DOHH2 (cell line): Measurements from ENCODE around the gene MOCS2.

Experiments used
- H3F3A ChIP-seq: fragments of 200-600 bp; sonication (generic), shearing (Covaris generic); 2 replicates; pipeline ENCODE4 v1.6.0; 2016; ENCODE audit warnings: antibody characterized with exemption, mild to moderate bottlenecking; ENCODE audit not compliant: control insufficient read depth, insufficient read depth
- H3K27ac ChIP-seq: fragments of 200-600 bp; sonication (generic); 2 replicates; pipeline ENCODE4 v1.5.1; 2014; ENCODE audit warnings: low read depth, mild to moderate bottlenecking, low read length, moderate library complexity
- H3K27me3 ChIP-seq: fragments of 200-600 bp; sonication (generic); 2 replicates; pipeline ENCODE4 v1.6.1; 2014; ENCODE audit warnings: mild to moderate bottlenecking, low read length, mixed read lengths; ENCODE audit not compliant: control insufficient read depth
- H3K36me3 ChIP-seq: fragments of 200-600 bp; sonication (generic); 2 replicates; pipeline ENCODE4 v1.6.1; 2014; ENCODE audit warnings: mild to moderate bottlenecking, low read length, moderate library complexity, mixed read lengths; ENCODE audit not compliant: control insufficient read depth
- H3K4me1 ChIP-seq: fragments of 200-600 bp; sonication (generic); 2 replicates; pipeline ENCODE4 v1.6.1; 2014; ENCODE audit warnings: mild to moderate bottlenecking, low read length, mixed read lengths; ENCODE audit not compliant: control insufficient read depth
- H3K4me2 ChIP-seq: fragments of 200-600 bp; sonication (generic); 2 replicates; pipeline ENCODE4 v1.6.0; 2014; ENCODE audit warnings: mild to moderate bottlenecking, low read length, moderate library complexity
- H3K4me3 ChIP-seq: fragments of 200-600 bp; sonication (generic); 2 replicates; pipeline ENCODE4 v1.5.1; 2014; ENCODE audit warnings: mild to moderate bottlenecking, low read length, mixed read lengths
- H3K79me2 ChIP-seq: fragments of 200-600 bp; sonication (generic); 2 replicates; pipeline ENCODE4 v1.6.1; 2014; ENCODE audit warnings: mild to moderate bottlenecking, low read length, mixed read lengths; ENCODE audit not compliant: control insufficient read depth
- H3K9me2 ChIP-seq: fragments of 200-600 bp; sonication (generic); replicated peaks from 2 replicates; pipeline ENCODE4 v1.6.1; 2014; ENCODE audit warnings: mild to moderate bottlenecking, low read length, mixed read lengths; ENCODE audit not compliant: control insufficient read depth
- H3K9me3 ChIP-seq: fragments of 200-600 bp; sonication (generic); 2 replicates; pipeline ENCODE4 v1.6.1; 2014; ENCODE audit warnings: antibody characterized with exemption, low read length, mixed read lengths; ENCODE audit not compliant: control insufficient read depth, insufficient read depth
- H4K20me1 ChIP-seq: fragments of 200-600 bp; sonication (generic); 2 replicates; pipeline ENCODE4 v1.6.0; 2014; ENCODE audit warnings: low read depth, mild to moderate bottlenecking, antibody characterized with exemption, low read length, moderate library complexity; ENCODE audit not compliant: control insufficient read depth, insufficient read depth
- CTCF ChIP-seq: fragments of 200-600 bp; sonication (generic); IDR thresholded peaks from one replicate; pipeline ENCODE4 v1.5.1; 2014; ENCODE audit warnings: antibody characterized with exemption, mild to moderate bottlenecking, low read depth, low read length; ENCODE audit not compliant: poor library complexity, severe bottlenecking
- EZH2phosphoT487 ChIP-seq: fragments of 200-600 bp; sonication (generic); IDR thresholded peaks from 2 replicates; pipeline ENCODE4 v1.6.1; 2017; ENCODE audit warnings: borderline replicate concordance, mild to moderate bottlenecking, antibody characterized with exemption, low read length, moderate library complexity, mixed read lengths

Gene MOCS2

GRCh38 chr5:53069626-53070025, 39.9 kb downstream of the MOCS2 start:
- H3F3A ChIP-seq = no peaks in the 10 kb centered on the region
- H3K36me3 ChIP-seq = no peaks in the 10 kb centered on the region
- no peak overlapping the region for H3K4me3 ChIP-seq
- TF ChIP-seq EZH2phosphoT487 (no peak), CTCF (no peak)
- no peaks in the 10 kb centered on the region for H3K9me3 ChIP-seq
- no peaks in the 10 kb centered on the region for H3K79me2 ChIP-seq
- no peaks in the 10 kb centered on the region for H3K4me1 ChIP-seq
- no peak overlapping the region for H3K4me2 ChIP-seq
- no peak overlapping the region for H3K27ac ChIP-seq
- H4K20me1 ChIP-seq = no peaks in the 10 kb centered on the region
- H3K9me2 ChIP-seq = no peaks in the 10 kb centered on the region
- H3K27me3 ChIP-seq = no peaks in the 10 kb centered on the region

DNA sequence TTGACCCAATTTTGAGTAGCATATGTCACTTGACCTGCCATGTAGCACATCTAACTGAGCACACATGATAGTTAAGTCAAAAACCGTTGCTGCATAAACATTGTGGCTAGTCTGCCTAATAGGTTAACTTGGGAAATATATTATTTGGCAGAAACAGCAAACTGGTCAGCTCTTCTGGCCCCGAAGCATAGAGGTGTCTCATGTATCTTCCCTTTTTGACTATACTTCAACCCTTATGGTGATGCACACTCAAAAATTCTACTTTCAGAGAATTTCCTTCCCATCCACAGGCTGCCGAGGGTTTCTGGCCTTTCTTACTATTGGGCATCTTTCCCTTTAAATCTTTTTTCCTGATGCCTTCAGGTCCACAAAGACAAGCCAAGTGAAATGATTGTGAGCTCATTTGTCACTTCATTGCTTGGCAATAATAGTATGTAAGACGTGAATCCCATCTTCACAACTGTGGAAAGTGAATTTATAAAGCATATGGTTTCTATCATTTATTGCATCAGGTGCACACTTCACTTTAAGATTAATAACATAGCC, 41.2 kb downstream of the MOCS2 start:
- Histone ChIP-seq H3K4me1 (no peaks in the 10 kb centered on the region), H3F3A (no peaks in the 10 kb centered on the region), H3K79me2 (no peaks in the 10 kb centered on the region), H3K27ac (no peak overlapping the region), H3K27me3 (no peaks in the 10 kb centered on the region), H3K4me2 (no peak overlapping the region), H3K9me2 (no peaks in the 10 kb centered on the region), H4K20me1 (no peaks in the 10 kb centered on the region), H3K4me3 (no peak overlapping the region), H3K9me3 (no peaks in the 10 kb centered on the region), H3K36me3 (no peaks in the 10 kb centered on the region)
- no peak for TF ChIP-seq CTCF
- no peak for TF ChIP-seq EZH2phosphoT487

- H4K20me1 ChIP-seq = no peaks in the 10 kb centered on the region
- H3K9me2 ChIP-seq = no peaks in the 10 kb centered on the region
- no peaks in the 10 kb centered on the region for H3K36me3 ChIP-seq
- H3K4me3 ChIP-seq = no peak overlapping the region
- no peaks in the 10 kb centered on the region for H3F3A ChIP-seq
- no peak for TF ChIP-seq CTCF
- no peak for TF ChIP-seq EZH2phosphoT487
- no peaks in the 10 kb centered on the region for H3K9me3 ChIP-seq
- H3K27me3 ChIP-seq = no peaks in the 10 kb centered on the region
- H3K27ac ChIP-seq = no peak overlapping the region
- no peaks in the 10 kb centered on the region for H3K79me2 ChIP-seq
- H3K4me1 ChIP-seq = no peaks in the 10 kb centered on the region
- H3K4me2 ChIP-seq = no peak overlapping the region
These were observed 41.9 kb downstream of the MOCS2 start for GRCh38 chr5:53067641-53068040.
